WTC11 (cell line): ENCODE results near the gene GFPT2. TPM values are rescaled to one million over a fixed set of nuclear protein-coding genes. Genes with fewer than 3 reads are reported as not detected.
A peak's percentile ranks its signal among the peaks of the same experiment; 100 is the strongest.

Source experiments
- ATAC-seq: fragments of 200-7000 bp; cut with Tn5 transposase; 2 replicates; pipeline ENCODE4 v1.10.0; 2021; ENCODE audit warnings: mild to moderate bottlenecking, moderate library complexity
- CTCF ChIA-PET: fragments of 300-600 bp; sonication (Branson Sonifier 250); formaldehyde crosslinking; loops from one replicate; lab custom pipeline; 2021; ENCODE audit warnings: antibody characterized with exemption; lab: Charles Lee
- POLR2A ChIA-PET: fragments of 350-600 bp; sonication (Branson Sonifier 250); formaldehyde crosslinking; loops from one replicate; lab custom pipeline; 2021; ENCODE audit warnings: antibody characterized with exemption; lab: Charles Lee
- DNase-seq: peaks from one replicate; pipeline ENCODE4 v3.0.0; 2021; ENCODE audit warnings: low spot score
- H3K27ac Mint-ChIP-seq: 2 replicates; pipeline ENCODE4 v1.8.0; 2021; ENCODE audit warnings: mixed read lengths
- H3K27me3 Mint-ChIP-seq: 2 replicates; pipeline ENCODE4 v1.8.0; 2021; ENCODE audit warnings: low read depth, mild to moderate bottlenecking, moderate library complexity, mixed read lengths
- H3K36me3 Mint-ChIP-seq: 2 replicates; pipeline ENCODE4 v1.8.0; 2021; ENCODE audit warnings: mixed read lengths
- H3K4me1 Mint-ChIP-seq: 2 replicates; pipeline ENCODE4 v1.8.0; 2022; ENCODE audit warnings: mixed read lengths
- H3K4me3 Mint-ChIP-seq: 2 replicates; pipeline ENCODE4 v1.8.0; 2021; ENCODE audit warnings: mild to moderate bottlenecking, moderate library complexity, mixed read lengths
- H3K9me3 Mint-ChIP-seq: 2 replicates; pipeline ENCODE4 v1.8.0; 2021; ENCODE audit warnings: mixed read lengths
- AR ChIP-seq: fragments of 250-450 bp; sonication (Bioruptor Pico); IDR thresholded peaks from 2 replicates; pipeline ENCODE4 v1.9.0; 2021; ENCODE audit warnings: mild to moderate bottlenecking
- ATF3 ChIP-seq: sonication (generic); formaldehyde crosslinking; conservative IDR thresholded peaks from 2 replicates; pipeline ENCODE4 v1.8.1; 2022; ENCODE audit warnings: mild to moderate bottlenecking, missing genetic modification reagents
- CBFB ChIP-seq: sonication (generic); formaldehyde crosslinking; IDR thresholded peaks from 2 replicates; pipeline ENCODE4 v1.8.1; 2022; ENCODE audit warnings: mild to moderate bottlenecking, low read depth, missing genetic modification reagents
- CTCF ChIP-seq: fragments of 200-600 bp; IDR thresholded peaks from 2 replicates; pipeline ENCODE4 v1.8.0; 2022; ENCODE audit warnings: antibody characterized with exemption
- EMX1 ChIP-seq: fragments of 250-450 bp; sonication (Bioruptor Pico); IDR thresholded peaks from 2 replicates; pipeline ENCODE4 v1.8.0; 2021; ENCODE audit warnings: mild to moderate bottlenecking
- FOXP4 ChIP-seq: sonication (generic); formaldehyde crosslinking; IDR thresholded peaks from 2 replicates; pipeline ENCODE4 v1.8.0; 2022; ENCODE audit warnings: mild to moderate bottlenecking, missing genetic modification reagents
- HMGXB4 ChIP-seq: sonication (generic); formaldehyde crosslinking; IDR thresholded peaks from 2 replicates; pipeline ENCODE4 v1.8.1; 2023; ENCODE audit warnings: mild to moderate bottlenecking, moderate library complexity, missing genetic modification reagents
- IRF1 ChIP-seq: sonication (generic); formaldehyde crosslinking; IDR thresholded peaks from 2 replicates; pipeline ENCODE4 v1.8.0; 2023; ENCODE audit warnings: missing genetic modification reagents
- OVOL2 ChIP-seq: fragments of 250-450 bp; sonication (Bioruptor Pico); IDR thresholded peaks from 2 replicates; pipeline ENCODE4 v1.9.0; 2021; ENCODE audit warnings: mild to moderate bottlenecking, borderline replicate concordance
- PRDM15 ChIP-seq: sonication (generic); formaldehyde crosslinking; IDR thresholded peaks from 2 replicates; pipeline ENCODE4 v1.8.0; 2022; ENCODE audit warnings: missing genetic modification reagents
- TCF7 ChIP-seq: sonication (generic); formaldehyde crosslinking; IDR thresholded peaks from 2 replicates; pipeline ENCODE4 v1.8.0; 2022; ENCODE audit warnings: mild to moderate bottlenecking, low read depth, missing genetic modification reagents, moderate library complexity
- TEAD4 ChIP-seq: sonication (generic); formaldehyde crosslinking; IDR thresholded peaks from 2 replicates; pipeline ENCODE4 v1.8.0; 2022; ENCODE audit warnings: mild to moderate bottlenecking, missing genetic modification reagents
- TP53 ChIP-seq: sonication (generic); formaldehyde crosslinking; IDR thresholded peaks from 2 replicates; pipeline ENCODE4 v1.8.1; 2023; ENCODE audit warnings: mild to moderate bottlenecking, missing genetic modification reagents
- ZNF219 ChIP-seq: sonication (generic); formaldehyde crosslinking; IDR thresholded peaks from 2 replicates; pipeline ENCODE4 v1.8.0; 2023; ENCODE audit warnings: missing genetic modification reagents, mild to moderate bottlenecking, borderline replicate concordance
- total RNA-seq: library from RNA; stranded (reverse); gene quantifications from 3 replicates; pipeline ENCODE4 v1.2.3, GENCODE V29; 2021
- TF ChIP-seq, protein P1 (sequence below): sonication (generic); formaldehyde crosslinking; IDR thresholded peaks from 2 replicates; pipeline ENCODE4 v1.8.0; 2022; ENCODE audit warnings: mild to moderate bottlenecking, missing genetic modification reagents
- TF ChIP-seq, protein P2 (sequence below): sonication (generic); formaldehyde crosslinking; IDR thresholded peaks from 2 replicates; pipeline ENCODE4 v1.8.1; 2022; ENCODE audit warnings: missing genetic modification reagents, borderline replicate concordance

The GFPT2 gene
- total RNA-seq, 1 experiment from 2014 or later, result 124 TPM

DNA sequence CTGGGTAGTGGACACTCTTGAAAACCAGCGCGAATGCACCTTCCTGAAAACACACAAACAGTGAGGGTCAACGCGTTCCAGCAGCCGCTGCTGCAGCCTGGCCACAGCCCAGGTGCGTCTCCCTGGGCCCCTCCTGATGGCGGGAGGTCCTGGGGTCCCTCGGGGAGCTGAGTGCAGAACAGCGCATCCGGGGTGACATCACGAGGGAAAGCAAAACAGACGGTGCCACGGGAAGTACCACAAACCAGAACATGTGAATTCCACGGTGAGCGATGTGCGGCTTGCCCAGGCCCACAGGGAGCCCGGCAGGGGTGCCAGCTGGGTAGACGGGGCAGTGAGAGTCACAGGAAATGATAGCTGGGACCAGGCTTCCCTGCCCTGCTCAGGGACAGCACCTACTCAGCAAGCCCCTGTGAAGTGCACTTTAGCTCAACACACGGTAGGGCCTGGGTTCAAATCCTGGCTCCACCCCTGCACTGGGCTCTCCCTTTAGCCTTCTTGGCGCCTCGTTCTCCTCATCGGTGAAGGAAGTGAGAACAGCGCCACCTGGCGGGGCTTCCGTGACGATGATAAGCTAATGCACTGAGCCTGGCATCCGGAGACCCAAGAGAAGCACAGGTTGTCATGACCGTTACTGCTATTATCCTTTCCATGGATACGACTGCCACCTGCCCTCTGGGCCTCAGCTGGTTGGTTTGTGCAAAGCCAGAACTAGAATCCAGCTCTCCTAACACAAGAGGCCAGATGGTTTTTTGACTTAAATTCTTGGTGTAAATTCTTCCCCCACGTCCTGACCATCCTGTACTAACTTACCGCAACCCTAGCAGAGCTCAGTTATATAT lies 24.6 kb downstream of the GFPT2 start (continued):
- TF ChIP-seq HMGXB4 (CRISPR knock-in tag) (no peak), ZNF219 (no peak), TP53 (CRISPR knock-in tag) (no peak), PRDM15 (CRISPR knock-in tag) (no peak), FOXP4 (0 out of 2 replicates have a peak, but pooled peaks have one; percentile 60), ATF3 (CRISPR knock-in tag) (no peak)
- TF ChIP-seq, protein P1, sequence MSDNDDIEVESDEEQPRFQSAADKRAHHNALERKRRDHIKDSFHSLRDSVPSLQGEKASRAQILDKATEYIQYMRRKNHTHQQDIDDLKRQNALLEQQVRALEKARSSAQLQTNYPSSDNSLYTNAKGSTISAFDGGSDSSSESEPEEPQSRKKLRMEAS, result peak; percentile 30; the same call in 1 of the 2 replicates

- peak overlapping the region; percentile 82 for H3K27ac Mint-ChIP-seq
- H3K36me3 Mint-ChIP-seq, result peaks cover 90% of the 10 kb centered on the region
Measured at GRCh38 chr5:180326989-180327565, 26.1 kb downstream of the GFPT2 start.

More at GRCh38 chr5:180326989-180327565, 26.1 kb downstream of the GFPT2 start:
- ATAC-seq, result no peak
- CTCF ChIA-PET, result no interaction called here
- Mint-ChIP-seq H3K4me1 (peaks cover 57% of the 10 kb centered on the region), H3K4me3 (no peak overlapping the region), H3K9me3 (no peaks in the 10 kb centered on the region), H3K27me3 (no peaks in the 10 kb centered on the region)
- no peak for TF ChIP-seq TCF7 (CRISPR knock-in tag)
- no peak for TF ChIP-seq TEAD4
- no peak for TF ChIP-seq CBFB (CRISPR knock-in tag)
- TF ChIP-seq, protein P2, sequence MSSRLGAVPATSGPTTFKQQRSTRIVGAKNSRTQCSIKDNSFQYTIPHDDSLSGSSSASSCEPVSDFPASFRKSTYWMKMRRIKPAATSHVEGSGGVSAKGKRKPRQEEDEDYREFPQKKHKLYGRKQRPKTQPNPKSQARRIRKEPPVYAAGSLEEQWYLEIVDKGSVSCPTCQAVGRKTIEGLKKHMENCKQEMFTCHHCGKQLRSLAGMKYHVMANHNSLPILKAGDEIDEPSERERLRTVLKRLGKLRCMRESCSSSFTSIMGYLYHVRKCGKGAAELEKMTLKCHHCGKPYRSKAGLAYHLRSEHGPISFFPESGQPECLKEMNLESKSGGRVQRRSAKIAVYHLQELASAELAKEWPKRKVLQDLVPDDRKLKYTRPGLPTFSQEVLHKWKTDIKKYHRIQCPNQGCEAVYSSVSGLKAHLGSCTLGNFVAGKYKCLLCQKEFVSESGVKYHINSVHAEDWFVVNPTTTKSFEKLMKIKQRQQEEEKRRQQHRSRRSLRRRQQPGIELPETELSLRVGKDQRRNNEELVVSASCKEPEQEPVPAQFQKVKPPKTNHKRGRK, result no peak
- no peak for TF ChIP-seq OVOL2 (CRISPR knock-in tag)
- no peak for TF ChIP-seq AR (CRISPR knock-in tag)
- no peak for TF ChIP-seq CTCF
- no peak for TF ChIP-seq IRF1 (CRISPR knock-in tag)
- TF ChIP-seq EMX1 (CRISPR knock-in tag), result no peak
- POLR2A ChIA-PET, result no interaction called here
- DNase-seq, result no peak
